Omental fat pad (tissue), 4 donors: ENCODE results near the gene BEAN1. TPM values are rescaled to one million over a fixed set of nuclear protein-coding genes. Genes with fewer than 3 reads are reported as not detected.
A peak's percentile ranks its signal among the peaks of the same experiment; 100 is the strongest.

Experiments
- ATAC-seq: fragments of 150-250 bp; one replicate; pipeline ENCODE4 v1.9.1; 2016; ENCODE audit warnings: mild to moderate bottlenecking, moderate library complexity; ENCODE audit not compliant: low FRiP score
- DNase-seq: peaks from one replicate; pipeline ENCODE4 v3.0.0-alpha.2; 2019; ENCODE audit warnings: low spot score
- CTCF ChIP-seq, 3 donors: fragments of 450-650 bp; IDR thresholded peaks; one replicate each; pipeline ENCODE4 v1.5.1; 2016 to 2017; ENCODE audit warnings: antibody characterized with exemption in 3 of 3, mild to moderate bottlenecking in 3 of 3, moderate library complexity in 2 of 3
- total RNA-seq, 4 donors: library from RNA; depleted of rRNA; stranded (reverse); fragments of >200 nt; gene quantifications; one replicate each; pipeline ENCODE4 v1.1.0, GENCODE V29; 2016

Gene BEAN1
- total RNA-seq, 4 donors from 2014 or later = 0.94 to 2.2 (median 1.3) TPM; not detected in 1

- ATAC-seq (no peak), DNase-seq (no peak)
- no peak for TF ChIP-seq CTCF (IDR thresholded peaks at IDR 0.05)
Observed at GRCh38 chr16:66402591-66403230, 24.4 kb upstream of the BEAN1 start.

GRCh38 chr16:66403531-66404145, 23.5 kb upstream of the BEAN1 start:
- no peak for TF ChIP-seq CTCF (IDR thresholded peaks at IDR 0.05)
- ATAC-seq = no peak
- DNase-seq = no peak

- no peak for TF ChIP-seq CTCF (IDR thresholded peaks at IDR 0.05)
- DNase-seq (no peak), ATAC-seq (no peak)
Observed at GRCh38 chr16:66405057-66405783, 21.9 kb upstream of the BEAN1 start.

DNA sequence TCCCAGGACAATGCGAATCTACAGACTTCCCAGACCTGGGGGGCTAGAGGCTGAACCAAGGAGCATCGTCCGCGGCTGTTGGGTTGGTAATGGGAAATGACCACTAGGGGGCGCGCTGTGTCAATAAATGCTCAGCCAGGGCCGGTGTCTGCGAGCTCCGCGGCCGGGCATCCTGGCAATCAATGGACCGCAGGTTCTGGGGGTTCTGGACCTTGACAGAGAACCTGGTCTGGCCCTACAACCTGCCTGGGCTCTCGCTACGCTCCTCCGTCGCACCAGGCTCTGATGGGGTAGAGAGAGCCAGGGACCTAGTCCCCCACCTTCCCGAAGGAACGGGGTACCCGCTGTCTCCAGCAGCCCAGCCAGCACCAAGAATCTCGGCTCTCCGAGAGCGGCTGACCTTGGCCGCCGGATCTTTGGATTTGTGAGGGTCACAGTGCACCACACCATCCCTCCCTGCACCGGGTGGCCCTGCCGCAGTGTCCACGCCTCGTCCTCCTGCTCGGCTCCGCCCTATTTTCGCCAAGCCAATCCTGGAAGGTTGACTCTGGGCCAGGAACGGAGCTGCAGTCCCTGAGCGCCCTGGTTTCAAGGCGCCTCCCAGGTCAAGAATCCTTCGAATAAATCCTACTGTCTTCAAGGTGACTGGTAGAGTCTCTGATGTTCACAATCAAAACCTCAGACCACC, 20.4 kb upstream of the BEAN1 start:
- ATAC-seq (peak; percentile 73), DNase-seq (peak; percentile 99)
- peak in 2 of 3 donors; percentile 14 to 82 for TF ChIP-seq CTCF (IDR thresholded peaks at IDR 0.05)

GRCh38 chr16:66408163-66409048, 18.7 kb upstream of the BEAN1 start:
- TF ChIP-seq CTCF (IDR thresholded peaks at IDR 0.05) = no peak
- ATAC-seq (peak; percentile 88), DNase-seq (no peak)

- no peak for TF ChIP-seq CTCF (IDR thresholded peaks at IDR 0.05)
- DNase-seq (no peak), ATAC-seq (no peak)
Observed at GRCh38 chr16:66409156-66409555, 17.9 kb upstream of the BEAN1 start.
